CD1c-positive myeloid dendritic cell (primary cell): Measurements from ENCODE around the gene COL13A1.
A peak's percentile ranks its signal among the peaks of the same experiment; 100 is the strongest.

ENCODE experiments used
- DNase-seq: peaks from one replicate; pipeline ENCODE4 v3.0.0-alpha.2; 2016; ENCODE audit errors: extremely low spot score

COL13A1 gene

DNA sequence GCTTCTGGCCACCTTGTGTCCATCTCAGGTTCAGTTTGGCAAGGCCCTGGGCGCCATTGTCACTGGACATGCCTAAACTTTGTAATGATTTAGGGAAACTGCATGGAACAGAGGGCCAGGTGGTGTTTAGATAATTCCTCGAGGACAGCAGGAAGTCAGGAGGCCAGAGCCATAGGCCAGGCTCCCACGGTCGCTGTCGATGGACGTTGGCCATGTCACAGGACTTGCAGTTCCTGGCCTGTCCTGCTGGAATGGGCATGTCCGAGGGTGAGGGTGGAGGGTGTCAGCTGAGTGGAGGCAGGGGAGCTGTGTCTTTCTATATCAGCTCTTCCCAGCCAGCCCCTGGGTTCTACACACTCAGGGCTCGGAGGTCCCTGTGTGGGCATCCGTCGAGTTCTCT, 143.1 kb downstream of the COL13A1 start:
- no peak for DNase-seq

DNA sequence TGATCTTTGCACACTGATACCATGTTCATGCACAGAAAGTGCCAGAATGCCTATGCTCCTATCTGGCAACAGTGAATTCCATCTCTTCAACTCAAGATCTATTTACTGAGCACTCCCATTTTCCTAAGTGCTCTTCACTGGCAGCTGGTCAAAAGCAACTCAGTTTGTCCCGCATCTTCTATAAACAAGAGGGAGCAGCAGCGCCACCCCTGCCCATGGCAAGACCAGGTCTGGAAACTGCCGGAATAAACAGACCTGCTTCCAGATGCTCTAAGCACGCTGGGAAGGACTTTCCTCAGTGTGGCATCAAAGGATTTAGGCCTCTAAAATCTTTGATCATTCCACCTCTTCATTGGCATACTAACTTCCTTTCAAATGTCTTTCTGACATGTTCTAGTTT, 146.6 kb downstream of the COL13A1 start:
- DNase-seq, result no peak

DNA sequence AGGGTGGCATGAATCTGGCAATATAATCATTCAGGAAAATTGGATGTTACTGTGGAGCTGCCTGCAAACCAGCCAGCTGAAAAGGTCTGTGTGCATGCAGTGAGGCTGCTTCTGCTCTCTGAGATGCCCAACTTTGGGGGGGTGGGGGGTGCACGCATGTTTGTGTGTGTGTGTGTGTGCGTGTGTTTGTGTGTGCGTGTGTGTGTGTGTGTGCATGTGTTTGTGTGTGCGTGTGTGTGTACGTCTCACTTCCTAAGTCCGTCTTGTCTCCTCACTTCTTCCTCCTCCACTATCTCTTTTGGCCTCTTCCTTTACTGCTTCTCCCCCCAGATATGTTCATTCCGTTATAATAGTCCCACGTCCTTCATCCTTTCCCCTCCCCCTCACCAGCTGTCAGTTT, 148.1 kb downstream of the COL13A1 start:
- no peak for DNase-seq

DNA sequence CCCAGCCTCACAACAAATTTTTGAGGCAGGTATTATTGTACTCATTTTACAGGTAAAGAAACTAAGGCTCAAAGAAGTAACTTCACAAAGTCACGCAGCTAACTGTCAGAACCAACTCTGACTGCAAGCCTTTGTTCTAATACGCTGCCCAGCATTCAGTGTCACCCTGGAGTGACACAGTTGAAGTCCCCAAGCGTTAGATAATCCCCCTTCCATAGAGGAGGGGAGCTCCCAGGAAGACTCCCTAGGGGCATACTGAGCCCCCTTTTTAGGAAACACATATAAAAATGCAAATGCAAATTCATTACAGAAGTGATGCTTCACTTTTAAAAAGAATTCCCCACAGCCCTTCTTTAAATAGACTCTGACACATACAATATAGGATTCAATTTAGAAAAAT, 150.0 kb downstream of the COL13A1 start:
- DNase-seq, result no peak

DNA sequence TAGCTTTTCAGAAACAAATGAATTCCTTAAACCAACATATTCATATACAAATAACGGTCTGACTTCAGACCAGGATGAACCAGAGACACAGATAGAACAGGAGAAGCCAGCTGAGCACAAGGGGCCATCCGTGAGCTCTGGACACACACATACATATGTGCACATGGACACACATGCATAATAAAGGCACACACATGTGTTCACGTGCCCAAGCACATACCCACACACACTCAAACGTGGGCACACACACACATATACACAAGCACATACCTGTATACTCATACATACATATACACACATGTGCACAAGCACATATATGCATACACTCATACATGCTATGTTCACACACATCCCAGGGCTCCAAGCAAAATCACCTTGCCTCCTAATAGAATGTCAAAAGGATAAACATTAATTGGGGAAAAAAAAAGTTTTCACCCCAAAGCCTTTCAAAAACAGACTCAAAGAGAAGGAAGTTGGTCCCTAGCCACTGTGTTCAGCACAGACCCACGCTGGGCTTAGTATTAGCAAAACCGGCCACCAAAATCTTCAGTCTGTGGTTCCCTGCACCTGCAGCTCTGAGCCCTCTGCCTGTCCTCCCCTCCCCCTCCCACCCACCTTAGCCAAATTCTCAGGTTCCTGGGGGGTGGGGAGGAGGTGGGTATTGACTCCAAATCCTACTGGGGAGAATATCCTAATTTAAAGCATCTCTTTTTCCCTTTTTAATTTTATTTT, 150.5 kb downstream of the COL13A1 start:
- DNase-seq, result no peak

DNA sequence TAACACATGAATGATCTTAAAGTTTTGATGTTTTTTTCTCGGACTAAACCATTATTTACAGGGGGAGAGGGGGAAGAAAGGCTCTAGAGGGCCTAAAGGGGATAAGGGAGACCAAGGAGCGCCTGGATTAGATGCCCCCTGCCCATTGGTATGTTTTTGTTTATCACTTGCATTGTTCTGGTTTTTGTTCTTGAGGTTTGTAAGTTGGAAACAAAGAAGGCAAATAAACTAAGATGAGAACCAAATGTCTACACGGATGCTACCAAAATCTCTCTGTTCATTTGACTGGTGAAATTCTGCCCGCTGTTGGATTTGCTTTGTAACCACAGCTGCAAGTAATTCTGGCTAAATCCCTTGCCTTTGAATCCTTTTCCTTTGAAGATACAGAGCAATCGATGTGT, 151.1 kb downstream of the COL13A1 start:
- DNase-seq, result no peak

DNA sequence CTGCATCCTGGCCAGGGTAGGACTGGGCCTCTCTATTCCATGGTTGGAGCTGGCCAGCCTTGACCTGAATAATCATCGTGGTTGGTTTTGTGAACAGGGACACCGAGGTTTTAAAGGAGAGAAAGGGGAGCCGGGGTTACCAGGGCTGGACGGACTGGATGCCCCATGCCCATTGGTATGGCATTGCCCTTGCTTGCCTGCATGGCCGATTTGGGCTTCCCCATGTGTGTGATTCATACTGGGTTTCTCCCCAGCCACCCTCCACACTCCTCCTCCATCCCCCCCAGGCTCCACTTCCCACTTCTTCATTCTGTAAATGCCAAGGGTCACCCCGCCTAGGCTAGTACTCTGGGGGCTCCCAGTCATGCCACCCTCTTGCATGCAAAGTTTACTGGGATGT, 152.1 kb downstream of the COL13A1 start:
- peak; percentile 71 for DNase-seq

DNA sequence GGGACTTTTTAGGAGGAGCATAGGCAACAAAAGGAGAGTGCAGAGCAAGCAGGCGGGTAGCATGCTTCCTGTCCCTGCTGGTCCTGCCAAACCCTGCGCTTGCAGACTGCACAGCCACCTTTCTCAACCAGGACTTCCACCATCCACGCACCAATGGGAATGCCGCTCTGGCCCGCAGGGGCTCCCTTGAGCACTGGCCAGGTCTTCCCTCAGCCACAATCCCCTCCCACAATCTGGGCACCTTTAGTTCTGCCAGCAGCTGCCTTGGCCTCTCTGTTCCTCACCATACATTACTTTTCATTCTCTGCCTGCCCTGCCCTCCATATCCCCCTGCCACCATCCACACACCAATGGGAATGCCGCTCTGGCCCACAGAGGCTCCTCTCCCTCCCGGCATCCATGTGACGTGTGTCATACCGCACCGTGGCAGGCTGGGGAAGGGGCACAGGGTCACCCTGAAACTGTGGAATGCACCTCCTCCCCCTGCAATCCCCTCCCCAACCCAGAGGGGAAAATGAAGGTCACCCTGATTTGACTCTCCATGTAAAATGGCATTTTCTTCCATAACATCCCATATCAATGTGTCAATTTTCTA, 153.6 kb downstream of the COL13A1 start:
- no peak for DNase-seq

DNA sequence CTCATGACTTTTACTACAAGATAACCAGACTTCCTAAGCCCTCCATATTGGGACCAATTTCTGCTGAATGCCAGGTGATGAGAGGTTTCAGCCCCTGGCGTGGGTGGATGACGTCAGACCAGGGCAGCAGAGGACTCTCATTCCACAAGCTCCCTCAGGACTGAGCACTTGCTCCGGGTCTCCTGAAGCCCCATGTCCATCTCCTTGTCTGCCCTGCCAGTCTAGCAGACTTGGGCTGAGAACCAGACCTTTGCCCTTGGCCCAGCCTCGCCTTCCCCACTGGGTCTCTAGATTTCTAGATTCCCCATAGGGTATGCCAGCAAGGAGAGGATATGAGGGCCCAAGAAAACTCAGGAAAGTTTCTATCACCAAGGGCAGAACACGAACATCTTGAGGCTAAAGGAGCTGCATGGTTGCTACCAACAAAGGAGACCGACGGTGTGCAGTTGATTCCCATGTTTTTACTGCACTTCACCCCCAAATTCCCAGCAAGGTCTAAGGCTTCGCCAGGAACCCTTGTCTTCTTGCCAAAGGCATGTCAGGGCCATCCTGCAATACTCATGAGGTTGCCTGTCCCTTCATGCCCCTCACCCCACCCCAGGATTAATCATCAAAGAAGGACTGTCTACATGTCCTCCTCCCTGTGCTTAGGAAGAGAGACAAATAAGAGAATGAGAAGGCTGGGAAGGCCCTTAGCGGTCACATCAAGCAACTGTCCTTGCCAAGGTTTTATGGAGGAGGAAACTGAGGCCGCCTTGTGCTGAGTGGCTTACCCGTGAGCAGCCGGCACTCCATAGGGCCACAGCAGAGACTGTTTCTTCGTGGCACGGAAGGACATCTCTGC, 154.4 kb downstream of the COL13A1 start:
- DNase-seq, result no peak

DNA sequence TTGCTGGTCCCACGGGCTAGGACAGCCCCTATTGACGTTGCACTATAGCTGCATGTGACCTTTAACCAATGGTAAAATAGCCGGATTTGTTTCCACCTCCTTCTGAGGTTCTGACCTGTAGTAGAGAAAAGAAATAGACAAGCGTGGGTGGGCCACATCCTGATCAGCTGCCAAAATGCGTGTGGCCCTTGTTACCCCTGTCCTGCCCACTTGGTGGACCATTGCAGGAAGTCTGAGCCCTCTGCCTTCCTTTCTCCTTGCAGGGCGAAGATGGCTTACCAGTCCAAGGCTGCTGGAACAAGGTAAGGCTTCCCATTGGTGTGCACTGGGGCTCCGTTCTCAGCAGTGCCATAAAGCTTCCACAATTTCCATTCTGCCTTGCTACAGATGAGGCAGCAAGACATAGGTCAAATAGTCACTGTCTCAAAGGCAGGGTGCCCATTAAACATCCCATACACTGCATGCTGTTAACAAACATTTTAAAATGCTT, 155.1 kb downstream of the COL13A1 start:
- DNase-seq, result no peak

DNA sequence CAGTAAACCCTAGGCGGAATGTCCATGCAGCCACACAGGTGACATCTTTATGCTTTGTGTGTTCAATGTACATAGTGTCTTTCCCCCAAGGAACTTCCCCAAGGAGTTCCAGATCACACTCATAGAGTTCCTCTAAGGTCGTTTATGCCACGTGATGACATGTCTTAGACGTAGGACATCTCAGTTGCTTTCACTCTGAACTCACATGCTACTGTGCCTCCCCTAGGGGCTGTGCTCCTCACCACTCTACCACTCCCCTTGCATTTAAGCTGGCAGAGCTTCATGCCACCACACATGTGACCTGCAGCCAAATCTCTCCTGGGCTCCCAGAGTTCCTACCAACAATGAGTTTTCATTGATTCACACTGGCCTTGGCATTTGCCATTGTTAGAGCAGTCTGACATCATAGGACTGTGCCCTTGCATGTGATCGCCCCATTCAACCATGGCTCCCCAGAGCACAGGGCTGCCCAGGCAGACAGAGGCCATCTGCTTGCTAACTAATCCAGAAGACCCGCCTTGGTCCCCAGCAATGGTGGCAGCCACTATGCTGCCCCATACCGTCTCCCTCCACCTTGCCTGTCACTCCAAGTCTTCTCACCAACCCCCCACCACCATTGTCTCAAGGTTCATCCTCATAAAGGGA, 155.7 kb downstream of the COL13A1 start:
- DNase-seq, result peak; percentile 53

DNA sequence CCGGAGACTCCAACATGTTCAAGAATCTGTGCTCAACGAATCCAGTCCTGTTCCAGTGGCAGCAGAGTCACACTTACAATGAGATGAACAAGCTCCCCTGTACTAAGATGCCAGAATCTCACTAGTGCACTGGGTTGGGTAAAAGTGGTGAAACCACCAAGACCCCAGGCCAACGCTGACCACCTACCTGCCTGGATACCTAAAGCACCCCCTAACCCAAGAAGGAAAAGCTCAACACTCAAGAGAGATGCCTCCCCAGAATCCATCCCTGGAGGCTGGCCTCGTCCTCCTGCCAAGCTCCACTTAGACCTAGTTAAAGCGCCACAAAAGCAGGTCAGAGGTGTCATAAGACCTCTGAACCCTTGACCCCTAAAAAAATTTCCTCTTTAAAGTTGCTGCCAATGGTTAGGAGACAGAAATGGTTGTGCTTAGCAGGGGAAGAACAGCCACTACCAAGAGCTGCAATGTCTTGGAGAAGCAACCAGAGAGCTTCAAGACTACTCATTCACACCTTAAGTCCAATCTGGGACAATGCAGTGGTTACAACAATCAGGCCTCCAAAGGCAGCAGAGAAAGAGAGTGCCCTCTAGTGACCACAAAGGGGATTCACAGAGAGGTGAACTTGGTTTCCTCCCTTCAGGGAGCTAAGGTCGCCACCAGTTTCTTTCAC, 156.3 kb downstream of the COL13A1 start:
- DNase-seq, result peak; percentile 68

DNA sequence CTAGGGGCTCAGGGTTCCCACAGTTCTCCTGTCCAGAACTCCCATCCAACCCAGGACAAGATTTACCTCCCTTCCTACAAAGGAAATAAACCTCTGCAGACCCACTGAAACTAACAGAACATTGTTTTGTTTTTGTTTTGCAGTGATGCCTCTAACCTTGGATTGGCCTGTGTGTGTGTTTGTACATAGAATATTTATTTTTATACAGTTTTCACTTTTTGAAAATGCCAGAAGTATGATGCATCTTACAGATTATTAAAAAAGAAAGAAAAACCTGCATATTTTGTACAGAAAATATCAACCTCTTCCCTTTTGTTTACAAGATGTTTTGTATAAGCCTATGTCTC, 156.8 kb downstream of the COL13A1 start:
- DNase-seq, result no peak

DNA sequence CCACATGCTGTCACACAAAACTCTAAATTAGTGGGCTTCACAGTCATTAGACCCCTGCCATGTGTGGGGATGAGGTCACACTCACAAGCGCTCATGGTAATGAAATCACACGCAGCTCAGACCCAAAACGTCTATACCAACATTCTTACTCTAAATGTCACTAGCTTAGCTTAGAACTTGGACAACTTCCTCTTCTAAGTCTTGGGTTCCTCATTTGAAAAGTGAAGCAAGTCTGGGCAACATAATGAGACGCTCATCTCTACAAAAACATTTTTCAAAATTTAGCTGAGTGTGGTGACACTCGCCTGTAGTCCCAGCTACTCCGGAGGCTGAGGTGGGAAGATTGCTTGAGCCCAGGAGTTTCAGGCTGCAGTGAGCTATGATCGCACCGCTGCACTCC, 158.2 kb downstream of the COL13A1 start:
- peak; percentile 85 for DNase-seq

DNA sequence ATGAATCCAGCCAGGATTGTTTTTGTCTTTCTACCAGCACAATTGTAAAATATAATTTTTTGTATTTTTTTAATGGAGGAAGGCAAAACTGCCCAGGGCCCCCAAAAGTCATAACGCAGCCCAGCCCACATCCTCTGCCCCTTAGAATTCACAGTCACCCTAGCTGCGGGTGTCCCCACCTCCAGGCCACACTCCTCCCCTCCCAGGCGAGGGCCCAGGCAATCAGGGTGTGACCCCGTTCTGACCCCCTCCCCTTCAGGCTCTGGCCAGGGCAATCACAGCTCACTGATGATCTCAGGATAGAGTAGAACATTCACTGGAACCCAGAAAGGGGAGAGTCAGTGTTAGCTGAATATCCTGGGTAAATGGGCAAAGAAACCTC, 158.9 kb downstream of the COL13A1 start:
- DNase-seq, result no peak

DNA sequence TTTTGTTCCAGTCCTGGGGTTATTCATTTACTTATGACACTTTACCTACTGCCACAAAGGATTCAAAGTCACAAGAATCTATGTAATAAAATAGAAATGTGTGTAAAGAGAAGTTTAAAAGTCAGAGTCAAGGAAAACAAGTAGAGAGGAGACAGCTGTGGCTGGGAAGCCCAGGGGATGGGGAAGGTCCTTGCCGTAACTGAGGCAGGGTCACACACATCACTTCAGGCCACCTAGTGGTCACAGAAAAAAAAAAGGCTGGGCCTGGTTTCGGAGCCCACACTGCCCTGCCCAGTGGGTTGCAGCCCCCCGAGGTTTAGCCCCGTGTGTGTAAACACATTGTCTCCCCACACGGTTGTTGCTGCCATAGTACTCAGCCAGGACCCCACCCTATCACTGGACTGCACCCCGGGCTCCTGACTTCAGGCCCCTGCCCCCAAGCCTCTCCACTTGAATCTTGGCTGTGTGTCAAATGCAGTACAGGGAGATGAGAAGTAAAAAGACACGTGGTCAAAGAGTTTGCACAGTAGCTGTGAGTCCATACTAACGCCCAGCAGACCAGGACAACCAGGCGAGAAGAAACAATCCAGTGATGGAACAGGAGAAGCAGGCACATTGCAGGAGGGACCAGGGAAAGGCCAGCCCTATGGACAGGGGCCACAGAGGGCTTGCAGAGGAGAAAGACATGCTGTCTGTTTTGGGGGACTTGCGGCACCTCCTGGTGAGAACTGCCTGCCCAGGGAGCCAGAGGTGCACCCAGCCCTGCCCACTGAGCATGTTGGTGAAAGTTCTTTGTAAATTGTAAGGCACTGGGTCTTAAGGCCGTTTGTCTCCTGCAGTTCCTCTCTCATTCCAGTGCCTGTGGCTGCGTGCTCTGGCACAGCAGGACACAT, 159.5 kb downstream of the COL13A1 start:
- peak; percentile 6 for DNase-seq

DNA sequence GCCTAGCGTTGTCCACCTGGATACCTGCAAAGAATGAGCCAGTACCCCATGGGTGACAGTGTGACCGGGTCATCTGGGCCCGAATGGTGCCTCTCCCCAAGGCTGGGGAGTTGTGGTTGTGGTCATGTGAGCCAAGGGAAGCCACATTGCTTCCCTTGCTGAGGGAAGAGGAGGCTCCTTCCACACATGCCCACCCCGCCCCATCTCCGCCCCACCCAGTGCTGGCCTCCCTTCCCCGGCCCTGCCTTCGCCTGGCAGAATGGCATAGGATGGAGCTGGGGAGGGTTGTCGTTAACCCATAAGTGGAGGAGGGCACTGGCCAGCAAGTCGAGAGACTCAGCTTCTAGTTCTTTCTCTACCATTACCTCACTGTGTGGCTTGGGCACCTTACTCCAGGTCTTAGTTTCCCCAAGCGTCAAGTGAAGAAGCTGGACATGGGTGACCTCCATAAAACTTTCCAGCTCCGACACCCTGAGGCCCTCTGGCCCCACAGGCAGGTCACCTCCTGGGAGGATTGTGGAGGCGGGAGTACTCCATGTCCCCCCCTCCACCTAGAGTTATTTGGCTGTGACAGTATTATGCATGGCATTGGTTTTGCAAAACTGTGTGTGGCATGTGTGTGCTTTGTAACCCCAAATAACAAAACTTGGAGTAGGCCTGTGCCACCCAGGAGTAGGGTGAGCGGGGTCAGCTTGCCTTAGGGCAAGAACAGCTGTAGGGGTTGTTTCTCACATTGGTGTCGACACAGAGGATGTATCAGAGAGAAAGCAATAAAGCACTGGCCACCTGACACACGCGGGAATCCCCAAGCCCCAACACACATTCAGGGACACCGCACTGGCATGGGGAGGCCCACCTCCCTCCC, 160.4 kb downstream of the COL13A1 start:
- peak; percentile 7 for DNase-seq

DNA sequence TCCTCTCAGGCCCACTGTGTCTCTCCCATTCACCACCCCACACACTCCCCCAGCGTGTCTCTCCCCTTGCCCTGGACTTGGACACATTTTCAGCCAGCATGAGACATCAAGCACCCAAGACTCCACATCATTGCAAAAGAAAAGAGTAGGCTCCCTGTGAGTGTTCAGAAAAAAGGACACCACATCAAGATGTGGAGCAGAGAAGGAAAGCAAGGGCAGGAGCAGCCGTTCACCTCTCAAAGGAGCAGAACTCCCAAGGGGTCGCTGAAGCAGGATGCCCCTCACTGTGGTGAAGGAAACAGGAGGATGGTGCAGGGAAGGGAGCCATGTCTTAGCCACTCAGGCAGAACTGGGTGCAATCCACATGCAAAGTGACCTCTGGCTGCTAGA, 161.0 kb downstream of the COL13A1 start:
- no peak for DNase-seq

DNA sequence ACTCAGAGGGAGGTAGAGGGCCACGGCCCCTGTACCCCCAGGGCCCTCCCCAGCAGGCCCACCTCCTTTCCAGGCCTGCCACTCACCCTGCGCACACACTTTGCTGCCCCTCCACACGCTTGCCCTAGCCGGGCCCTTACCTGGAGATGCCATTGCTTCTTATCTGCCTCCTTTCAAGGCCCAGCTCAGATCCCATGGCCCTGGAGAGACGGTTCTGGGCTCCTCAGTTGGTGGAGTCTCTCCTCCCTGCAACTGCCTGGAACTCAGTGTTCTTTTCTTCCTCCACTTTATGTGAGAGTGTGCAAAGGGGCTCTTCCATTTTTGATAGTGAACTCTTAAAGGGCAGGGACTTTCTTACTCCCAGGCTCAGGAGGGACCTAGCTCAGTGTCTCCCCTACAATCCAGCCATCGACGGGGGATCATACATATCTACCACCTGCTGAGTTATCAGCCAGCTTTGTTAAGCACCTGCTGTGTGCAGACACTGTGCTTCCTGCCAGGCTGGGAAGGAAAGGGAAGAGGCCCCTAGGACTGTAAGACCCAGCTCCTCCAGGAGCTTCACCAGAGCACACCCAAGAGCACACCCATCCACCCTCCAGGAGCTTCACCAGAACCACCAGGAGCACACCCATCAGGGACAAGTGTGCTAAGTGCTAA, 161.6 kb downstream of the COL13A1 start:
- no peak for DNase-seq
